ENCODE results near the gene TSPAN7. TPM values are rescaled to one million over a fixed set of nuclear protein-coding genes. Genes with fewer than 3 reads are reported as not detected.

The TSPAN7 gene
- total and polyA plus RNA-seq, 2 experiments from 2014 or later = 12.4 to 17.2 TPM

GRCh38 chrX:38563030-38563429 lies 1.7 kb downstream of the TSPAN7 start:
- no peaks in the 10 kb centered on the region for H3K9me3 ChIP-seq (ENCODE audit: low read depth)
- no peaks in the 10 kb centered on the region for H3K27me3 ChIP-seq
- 62% methylated on average over 5 of the region's 5 CpGs for WGBS (ENCODE audit: low lambda C conversion rate, missing lambda C conversion rate)
- peak overlapping the region; percentile 34 for H3K27ac ChIP-seq
- H4K20me1 ChIP-seq (ENCODE audit: insufficient read depth, poor library complexity, severe bottlenecking) = no peaks in the 10 kb centered on the region
- no peak overlapping the region for H3K4me3 ChIP-seq
- no peak for TF ChIP-seq EZH2 (IDR thresholded peaks at IDR 0.05; ENCODE audit: borderline replicate concordance)
- no peak for TF ChIP-seq EZH2phosphoT487 (IDR thresholded peaks at IDR 0.05; ENCODE audit: low read depth, severe bottlenecking, unreplicated experiment)
- TF ChIP-seq CTCF (IDR thresholded peaks at IDR 0.05; ENCODE audit: poor library complexity) = no peak
- peak overlapping the region; percentile 87 for H3K4me2 ChIP-seq
- no peaks in the 10 kb centered on the region for H3K4me1 ChIP-seq (ENCODE audit: insufficient read depth)
- no peak overlapping the region for H2AFZ ChIP-seq
- peak; percentile 4 for DNase-seq (ENCODE audit: low spot score)
- no peaks in the 10 kb centered on the region for H3K36me3 ChIP-seq (replicated peaks; ENCODE audit: insufficient read depth, low read depth)
- no peaks in the 10 kb centered on the region for H3K79me2 ChIP-seq
- no peaks in the 10 kb centered on the region for H3K9me2 ChIP-seq (replicated peaks; ENCODE audit: insufficient read depth)

GRCh38 chrX:38570396-38570795 lies 9.1 kb downstream of the TSPAN7 start:
- H3K9me2 ChIP-seq (replicated peaks; ENCODE audit: insufficient read depth) = no peaks in the 10 kb centered on the region
- H2AFZ ChIP-seq = no peak overlapping the region
- no peaks in the 10 kb centered on the region for H3K79me2 ChIP-seq
- no peak overlapping the region for H3K27ac ChIP-seq
- no peaks in the 10 kb centered on the region for H3K27me3 ChIP-seq
- H4K20me1 ChIP-seq (ENCODE audit: insufficient read depth, poor library complexity, severe bottlenecking) = no peaks in the 10 kb centered on the region
- no peak overlapping the region for H3K4me3 ChIP-seq
- no peak overlapping the region for H3K4me2 ChIP-seq
- no peak for TF ChIP-seq CTCF (IDR thresholded peaks at IDR 0.05; ENCODE audit: poor library complexity)
- TF ChIP-seq EZH2phosphoT487 (IDR thresholded peaks at IDR 0.05; ENCODE audit: low read depth, severe bottlenecking, unreplicated experiment) = no peak
- TF ChIP-seq EZH2 (IDR thresholded peaks at IDR 0.05; ENCODE audit: borderline replicate concordance) = no peak
- 92% methylated on average over 1 of the region's 1 CpG for WGBS (ENCODE audit: low lambda C conversion rate, missing lambda C conversion rate)
- H3K36me3 ChIP-seq (replicated peaks; ENCODE audit: insufficient read depth, low read depth) = no peaks in the 10 kb centered on the region
- DNase-seq (ENCODE audit: low spot score) = no peak
- no peaks in the 10 kb centered on the region for H3K9me3 ChIP-seq (ENCODE audit: low read depth)
- H3K4me1 ChIP-seq (ENCODE audit: insufficient read depth) = no peaks in the 10 kb centered on the region

GRCh38 chrX:38571058-38571457 lies 9.7 kb downstream of the TSPAN7 start:
- Histone ChIP-seq H3K4me2 (no peak overlapping the region), H3K4me3 (no peak overlapping the region), H3K27ac (no peak overlapping the region), H2AFZ (no peak overlapping the region), H3K79me2 (no peaks in the 10 kb centered on the region), H3K9me2 (replicated peaks; ENCODE audit: insufficient read depth) (no peaks in the 10 kb centered on the region), H4K20me1 (ENCODE audit: insufficient read depth, poor library complexity, severe bottlenecking) (no peaks in the 10 kb centered on the region), H3K36me3 (replicated peaks; ENCODE audit: insufficient read depth, low read depth) (no peaks in the 10 kb centered on the region), H3K4me1 (ENCODE audit: insufficient read depth) (no peaks in the 10 kb centered on the region), H3K27me3 (no peaks in the 10 kb centered on the region), H3K9me3 (ENCODE audit: low read depth) (no peaks in the 10 kb centered on the region)
- no peak for TF ChIP-seq CTCF (IDR thresholded peaks at IDR 0.05; ENCODE audit: poor library complexity)
- no peak for TF ChIP-seq EZH2phosphoT487 (IDR thresholded peaks at IDR 0.05; ENCODE audit: low read depth, severe bottlenecking, unreplicated experiment)
- no peak for TF ChIP-seq EZH2 (IDR thresholded peaks at IDR 0.05; ENCODE audit: borderline replicate concordance)
- DNase-seq (ENCODE audit: low spot score) = no peak

- Histone ChIP-seq H3K9me2 (replicated peaks; ENCODE audit: insufficient read depth) (no peaks in the 10 kb centered on the region), H3K36me3 (replicated peaks; ENCODE audit: insufficient read depth, low read depth) (no peaks in the 10 kb centered on the region), H2AFZ (no peak overlapping the region), H3K4me2 (no peak overlapping the region), H3K4me3 (no peak overlapping the region), H3K79me2 (no peaks in the 10 kb centered on the region), H3K27ac (no peak overlapping the region), H3K9me3 (ENCODE audit: low read depth) (no peaks in the 10 kb centered on the region), H3K27me3 (no peaks in the 10 kb centered on the region), H4K20me1 (ENCODE audit: insufficient read depth, poor library complexity, severe bottlenecking) (no peaks in the 10 kb centered on the region), H3K4me1 (ENCODE audit: insufficient read depth) (no peaks in the 10 kb centered on the region)
- no peak for DNase-seq (ENCODE audit: low spot score)
- 80% methylated on average over 2 of the region's 2 CpGs for WGBS (ENCODE audit: low lambda C conversion rate, missing lambda C conversion rate)
- no peak for TF ChIP-seq CTCF (IDR thresholded peaks at IDR 0.05; ENCODE audit: poor library complexity)
- no peak for TF ChIP-seq EZH2phosphoT487 (IDR thresholded peaks at IDR 0.05; ENCODE audit: low read depth, severe bottlenecking, unreplicated experiment)
- TF ChIP-seq EZH2 (IDR thresholded peaks at IDR 0.05; ENCODE audit: borderline replicate concordance) = no peak
Observed at GRCh38 chrX:38574858-38575257, 13.5 kb downstream of the TSPAN7 start.
